NOMO-1 treated with dmso at 0.1 percent for 144 hours (cell line): Measurements from ENCODE around the gene MAEL.

ENCODE experiments used
- DNase-seq: peaks from one replicate; lab custom pipeline; 2025; ENCODE audit not compliant: unreplicated experiment; lab: John Stamatoyannopoulos, UW

The MAEL gene

DNA sequence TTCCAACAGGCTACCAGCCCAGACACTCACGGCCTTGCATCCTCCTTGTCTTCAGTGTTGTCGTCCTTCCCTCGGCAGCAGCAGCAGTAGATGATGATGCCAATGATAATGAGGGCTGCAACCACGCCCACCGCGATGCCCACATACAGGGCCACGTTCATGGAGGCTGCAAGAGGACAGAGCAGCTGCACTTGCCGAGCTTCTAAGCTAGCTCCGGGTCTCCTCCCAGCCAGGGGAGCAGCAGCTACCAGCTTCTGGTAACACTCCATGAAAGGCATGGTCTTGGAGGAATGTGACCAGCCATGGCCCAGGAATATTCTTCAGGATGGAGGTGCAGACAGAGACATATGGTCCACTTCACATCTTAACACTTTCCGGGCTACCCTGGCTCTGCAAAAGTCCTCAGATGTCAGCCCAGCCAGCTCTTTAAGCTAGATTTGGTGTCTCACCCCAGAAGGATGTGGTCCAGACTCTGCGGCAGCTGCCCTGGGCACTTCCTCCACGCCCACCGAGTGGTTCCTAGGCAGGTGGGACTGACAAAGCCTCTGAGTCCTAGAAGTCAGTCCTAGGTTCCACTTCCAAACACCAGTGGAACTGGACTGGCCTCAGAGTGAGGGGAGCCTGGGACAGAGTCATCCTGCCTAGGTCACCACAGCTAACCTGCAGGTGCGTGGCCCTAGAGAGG is 66.0 kb downstream of the MAEL start:
- no peak for DNase-seq

- DNase-seq: no peak
Observed at GRCh38 chr1:167056529-167057231, 67.6 kb downstream of the MAEL start.

DNA sequence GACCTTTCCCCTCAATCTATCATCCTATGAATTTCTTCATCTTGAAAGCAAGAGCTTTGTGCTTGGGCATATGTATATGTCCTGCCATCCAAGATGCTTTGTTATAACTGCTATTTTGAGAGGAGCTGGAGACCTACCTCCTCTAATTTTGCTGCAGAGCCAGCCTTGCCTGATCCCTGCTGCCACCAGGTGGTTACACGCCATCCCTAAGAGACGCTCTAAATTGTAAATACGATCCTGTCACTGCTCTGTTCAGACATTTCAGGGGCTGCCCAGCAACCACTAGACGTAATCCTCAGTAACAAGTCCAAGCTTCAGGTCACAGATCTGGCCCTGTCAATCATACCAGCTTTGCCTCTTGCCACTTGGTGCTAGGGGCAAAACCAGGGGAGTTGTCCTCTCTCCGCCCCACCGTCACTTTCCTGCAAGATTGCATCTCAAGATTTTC is 68.2 kb downstream of the MAEL start:
- DNase-seq: no peak

GRCh38 chr1:167059045-167059808 is 70.1 kb downstream of the MAEL start:
- no peak for DNase-seq

DNA sequence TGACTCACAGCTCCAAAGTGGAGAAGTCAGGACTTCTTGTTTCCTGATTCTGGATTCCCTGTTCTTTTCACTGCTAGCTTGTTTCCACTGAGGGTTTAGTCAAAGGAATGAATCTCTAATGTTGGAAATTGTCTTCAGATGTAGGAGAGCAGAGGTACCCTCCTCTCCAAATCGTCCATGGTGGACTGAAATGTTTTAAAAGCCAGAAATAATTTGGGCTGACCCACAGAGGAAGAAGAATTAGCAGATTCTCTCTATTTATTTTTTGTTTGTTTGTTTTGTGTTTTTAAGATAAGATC is 70.7 kb downstream of the MAEL start:
- DNase-seq: no peak

GRCh38 chr1:167060141-167061072 is 71.3 kb downstream of the MAEL start:
- DNase-seq: no peak

GRCh38 chr1:167061073-167061464 is 72.0 kb downstream of the MAEL start:
- DNase-seq: no peak

- DNase-seq: no peak
Observed at GRCh38 chr1:167064621-167065020, 75.5 kb downstream of the MAEL start.

GRCh38 chr1:167065471-167065870 is 76.4 kb downstream of the MAEL start:
- DNase-seq: no peak

DNA sequence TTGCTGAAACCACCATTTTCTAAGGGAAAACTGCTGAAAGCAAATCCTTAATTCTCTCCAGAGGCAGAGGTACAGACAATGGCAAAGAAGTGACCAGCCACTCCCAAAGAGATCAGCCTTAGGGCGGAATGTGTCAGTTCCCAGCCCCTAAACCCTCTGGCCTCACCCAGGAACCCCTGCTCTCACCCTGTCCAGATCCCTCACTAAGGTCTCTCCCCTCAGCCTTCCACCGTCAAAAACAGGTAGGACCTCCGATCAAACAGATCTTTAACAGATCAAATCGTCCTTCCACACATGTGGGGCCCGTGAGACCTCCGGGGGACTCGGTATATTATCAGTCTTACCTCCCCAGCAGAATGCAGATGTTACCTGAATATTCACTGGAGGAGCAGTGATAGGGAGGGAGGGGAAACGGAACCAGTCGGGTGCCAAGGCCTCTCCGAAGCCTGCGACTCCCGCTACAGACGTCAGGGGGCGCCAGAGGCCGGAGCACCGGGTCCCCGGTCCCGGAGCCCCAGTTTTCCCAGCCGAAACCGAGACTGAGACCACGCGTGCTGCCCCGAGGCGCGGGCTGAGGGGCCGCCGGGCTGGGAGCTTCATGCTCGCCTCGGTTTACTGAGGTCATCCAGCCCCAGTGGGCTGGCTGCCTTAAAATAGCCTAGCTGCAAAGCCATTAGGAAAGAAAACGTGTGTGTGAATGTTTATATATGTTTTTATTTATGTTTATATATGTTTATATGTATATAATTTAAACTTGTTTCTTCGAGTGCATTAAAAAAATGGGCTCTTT is 77.4 kb downstream of the MAEL start:
- peak; percentile 13 for DNase-seq

- no peak for DNase-seq
Observed at GRCh38 chr1:167067904-167068303, 78.8 kb downstream of the MAEL start.

DNA sequence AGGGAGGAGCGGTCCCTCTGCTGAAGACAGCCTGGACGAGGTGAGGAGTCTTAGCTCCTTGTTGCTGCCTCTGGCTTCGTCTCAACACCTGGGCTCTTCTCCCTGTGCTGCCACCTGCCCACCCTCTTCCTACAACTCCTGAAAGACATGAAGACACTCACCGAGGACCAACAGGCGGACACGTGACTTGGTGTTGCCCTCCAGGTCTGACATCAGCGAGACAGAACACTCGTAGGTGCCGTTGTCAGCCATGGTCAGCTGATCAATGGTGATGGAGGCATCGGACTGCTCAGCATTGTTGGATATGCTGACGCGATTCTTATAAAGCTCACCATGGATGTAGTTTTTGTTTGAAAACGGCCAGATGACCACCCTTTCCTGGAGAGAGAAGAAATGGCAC is 79.7 kb downstream of the MAEL start:
- DNase-seq: no peak

- no peak for DNase-seq
Observed at GRCh38 chr1:167071286-167071685, 82.2 kb downstream of the MAEL start.
